Panc1 (cell line): Measurements from ENCODE around the gene GLG1. TPM values are rescaled to one million over a fixed set of nuclear protein-coding genes. Genes with fewer than 3 reads are reported as not detected.
A peak's percentile ranks its signal among the peaks of the same experiment; 100 is the strongest.
"Not testable (repeated sequence)": the region's sequence is repeated elsewhere in the genome, so short reads cannot be mapped to it uniquely, and the experiment has no call there.

Experiments
- ATAC-seq: fragments of 200-7000 bp; cut with Tn5 transposase; 2 replicates; pipeline ENCODE4 v1.9.1; 2020; ENCODE audit warnings: mild to moderate bottlenecking, moderate library complexity
- BruUV-seq: library from RNA; stranded (reverse); fragments of 400-500 nt; replicated peaks from 2 replicates; lab custom pipeline; 2021; lab: Mats Ljungman, UMichigan
- CTCF ChIA-PET: fragments of 300-600 bp; sonication (Branson Sonifier 250); formaldehyde crosslinking; loops from one replicate; lab custom pipeline; 2022; ENCODE audit warnings: antibody characterized with exemption; lab: Charles Lee
- POLR2A ChIA-PET: fragments of 300-600 bp; sonication (Branson Sonifier 250); formaldehyde crosslinking; loops from one replicate; lab custom pipeline; 2022; ENCODE audit warnings: antibody characterized with exemption; lab: Charles Lee
- DNase-seq: peaks from one replicate; pipeline ENCODE4 v3.0.0-alpha.2; 2010; ENCODE audit warnings: low read depth, low spot score
- H3K27ac ChIP-seq: 2 replicates; pipeline ENCODE4 v1.5.1; 2011; ENCODE audit warnings: mild to moderate bottlenecking, low read length, inconsistent platforms
- H3K27me3 ChIP-seq: fragments of 200-500 bp; sonication (Bioruptor generic); 2 replicates; pipeline ENCODE4 v1.6.0; 2014; ENCODE audit warnings: low read length, inconsistent platforms; ENCODE audit not compliant: control insufficient read depth, insufficient read depth
- H3K36me3 ChIP-seq: fragments of 200-500 bp; sonication (Bioruptor generic); 2 replicates; pipeline ENCODE4 v1.5.1; 2014; ENCODE audit warnings: inconsistent platforms, mild to moderate bottlenecking, low read length, moderate library complexity; ENCODE audit not compliant: control insufficient read depth, insufficient read depth
- H3K4me1 ChIP-seq: 2 replicates; pipeline ENCODE4 v1.5.1; 2011; ENCODE audit warnings: inconsistent platforms, mild to moderate bottlenecking, low read length, moderate library complexity; ENCODE audit not compliant: control insufficient read depth, insufficient read depth
- H3K4me3 ChIP-seq, 2 experiments: 2 replicates each; pipeline ENCODE4 v1.5.1; 2011 to 2012; ENCODE audit warnings: low read depth in 2 of 2, low read length in 2 of 2, mild to moderate bottlenecking in 2 of 2, inconsistent platforms in 1 of 2, moderate library complexity in 1 of 2
- H3K9me3 ChIP-seq: fragments of 200-500 bp; sonication (Bioruptor generic); 2 replicates; pipeline ENCODE4 v1.5.1; 2014; ENCODE audit warnings: low read depth, mild to moderate bottlenecking, inconsistent platforms, low read length, moderate library complexity; ENCODE audit not compliant: control insufficient read depth, insufficient read depth
- POLR2AphosphoS5 ChIP-seq: IDR thresholded peaks from 2 replicates; pipeline ENCODE4 v1.6.1; 2012; ENCODE audit warnings: mild to moderate bottlenecking, low read depth, low read length, moderate library complexity
- SIN3A ChIP-seq: IDR thresholded peaks from 2 replicates; pipeline ENCODE4 v1.6.1; 2012; ENCODE audit warnings: low read depth, mild to moderate bottlenecking, low read length, moderate library complexity, borderline replicate concordance; ENCODE audit not compliant: insufficient read depth
- TCF7L2 ChIP-seq: IDR thresholded peaks from 2 replicates; pipeline ENCODE4 v1.6.1; 2011; ENCODE audit warnings: mild to moderate bottlenecking, low read depth, low read length, inconsistent platforms
- in situ Hi-C: cut with HindIII; loops from 2 replicates; pipeline ENCODE4 v1.10.0; 2016; ENCODE audit warnings: low sequenced_read_pairs, low pct_unique_long_range_greater_than_20kb
- intact Hi-C: fragments of 100-400 bp; cut with micrococcal nuclease; formaldehyde crosslinking; loops from one replicate; pipeline ENCODE4 v1.10.0; 2022; ENCODE audit not compliant: unreplicated experiment
- total RNA-seq: library from RNA; stranded (reverse); gene quantifications from one replicate; pipeline ENCODE4 v1.2.1, GENCODE V29; 2021; ENCODE audit not compliant: unreplicated experiment
- TF ChIP-seq, protein P1 (sequence below): fragments of 450-650 bp; IDR thresholded peaks from 2 replicates; pipeline ENCODE4 v1.5.1; 2017; ENCODE audit warnings: mild to moderate bottlenecking
- TF ChIP-seq, protein P2 (sequence below), 2 experiments: IDR thresholded peaks; 2 replicates each; pipeline ENCODE4 v1.6.1; 2011 to 2012; ENCODE audit warnings: low read depth in 2 of 2, control low read depth in 1 of 2, low read length in 1 of 2, mild to moderate bottlenecking in 1 of 2, moderate library complexity in 1 of 2; ENCODE audit not compliant: insufficient read depth in 1 of 2

Gene GLG1
- total RNA-seq, 1 experiment from 2014 or later, result 75.9 TPM

DNA sequence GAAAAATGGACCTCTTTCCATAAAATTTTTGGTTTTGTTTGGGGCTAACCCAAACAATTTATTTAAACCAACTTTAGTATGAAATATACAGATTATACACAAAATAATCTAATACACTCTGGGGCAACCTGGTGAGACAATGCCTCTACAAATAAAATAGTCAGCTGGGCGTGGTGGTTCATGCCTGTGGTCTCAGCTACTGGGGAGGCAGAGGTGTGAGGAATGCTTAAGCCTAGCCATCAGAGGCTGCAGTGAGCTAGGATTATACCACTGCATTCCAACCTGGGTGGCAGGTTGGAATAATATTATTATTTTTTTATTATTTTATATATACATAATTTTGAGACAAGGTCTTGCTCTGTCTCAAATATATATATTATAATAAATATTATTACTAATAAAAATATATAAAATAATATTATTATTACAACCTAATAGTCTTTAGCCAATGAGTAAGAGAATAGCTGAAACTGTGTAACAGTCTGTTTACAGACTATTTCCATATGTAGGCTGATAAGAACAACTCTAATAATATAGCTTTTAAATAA is 50.5 kb downstream of the GLG1 start:
- H3K9me3 ChIP-seq, result no peaks in the 10 kb centered on the region
- BruUV-seq, result no TSS peak
- no peaks in the 10 kb centered on the region for H3K36me3 ChIP-seq
- no peak overlapping the region for H3K4me3 ChIP-seq
- ATAC-seq (no peak), DNase-seq (no peak)
- ChIA-PET CTCF (no interaction called here), POLR2A (no interaction called here)
- intact Hi-C loops (no loop called here), in situ Hi-C loops (no loop called here)
- no peaks in the 10 kb centered on the region for H3K27me3 ChIP-seq
- H3K4me1 ChIP-seq, result no peaks in the 10 kb centered on the region
- TF ChIP-seq TCF7L2 (no peak), SIN3A (no peak), POLR2AphosphoS5 (no peak)
- TF ChIP-seq, protein P1, sequence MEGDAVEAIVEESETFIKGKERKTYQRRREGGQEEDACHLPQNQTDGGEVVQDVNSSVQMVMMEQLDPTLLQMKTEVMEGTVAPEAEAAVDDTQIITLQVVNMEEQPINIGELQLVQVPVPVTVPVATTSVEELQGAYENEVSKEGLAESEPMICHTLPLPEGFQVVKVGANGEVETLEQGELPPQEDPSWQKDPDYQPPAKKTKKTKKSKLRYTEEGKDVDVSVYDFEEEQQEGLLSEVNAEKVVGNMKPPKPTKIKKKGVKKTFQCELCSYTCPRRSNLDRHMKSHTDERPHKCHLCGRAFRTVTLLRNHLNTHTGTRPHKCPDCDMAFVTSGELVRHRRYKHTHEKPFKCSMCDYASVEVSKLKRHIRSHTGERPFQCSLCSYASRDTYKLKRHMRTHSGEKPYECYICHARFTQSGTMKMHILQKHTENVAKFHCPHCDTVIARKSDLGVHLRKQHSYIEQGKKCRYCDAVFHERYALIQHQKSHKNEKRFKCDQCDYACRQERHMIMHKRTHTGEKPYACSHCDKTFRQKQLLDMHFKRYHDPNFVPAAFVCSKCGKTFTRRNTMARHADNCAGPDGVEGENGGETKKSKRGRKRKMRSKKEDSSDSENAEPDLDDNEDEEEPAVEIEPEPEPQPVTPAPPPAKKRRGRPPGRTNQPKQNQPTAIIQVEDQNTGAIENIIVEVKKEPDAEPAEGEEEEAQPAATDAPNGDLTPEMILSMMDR, result no peak
- TF ChIP-seq, protein P2, sequence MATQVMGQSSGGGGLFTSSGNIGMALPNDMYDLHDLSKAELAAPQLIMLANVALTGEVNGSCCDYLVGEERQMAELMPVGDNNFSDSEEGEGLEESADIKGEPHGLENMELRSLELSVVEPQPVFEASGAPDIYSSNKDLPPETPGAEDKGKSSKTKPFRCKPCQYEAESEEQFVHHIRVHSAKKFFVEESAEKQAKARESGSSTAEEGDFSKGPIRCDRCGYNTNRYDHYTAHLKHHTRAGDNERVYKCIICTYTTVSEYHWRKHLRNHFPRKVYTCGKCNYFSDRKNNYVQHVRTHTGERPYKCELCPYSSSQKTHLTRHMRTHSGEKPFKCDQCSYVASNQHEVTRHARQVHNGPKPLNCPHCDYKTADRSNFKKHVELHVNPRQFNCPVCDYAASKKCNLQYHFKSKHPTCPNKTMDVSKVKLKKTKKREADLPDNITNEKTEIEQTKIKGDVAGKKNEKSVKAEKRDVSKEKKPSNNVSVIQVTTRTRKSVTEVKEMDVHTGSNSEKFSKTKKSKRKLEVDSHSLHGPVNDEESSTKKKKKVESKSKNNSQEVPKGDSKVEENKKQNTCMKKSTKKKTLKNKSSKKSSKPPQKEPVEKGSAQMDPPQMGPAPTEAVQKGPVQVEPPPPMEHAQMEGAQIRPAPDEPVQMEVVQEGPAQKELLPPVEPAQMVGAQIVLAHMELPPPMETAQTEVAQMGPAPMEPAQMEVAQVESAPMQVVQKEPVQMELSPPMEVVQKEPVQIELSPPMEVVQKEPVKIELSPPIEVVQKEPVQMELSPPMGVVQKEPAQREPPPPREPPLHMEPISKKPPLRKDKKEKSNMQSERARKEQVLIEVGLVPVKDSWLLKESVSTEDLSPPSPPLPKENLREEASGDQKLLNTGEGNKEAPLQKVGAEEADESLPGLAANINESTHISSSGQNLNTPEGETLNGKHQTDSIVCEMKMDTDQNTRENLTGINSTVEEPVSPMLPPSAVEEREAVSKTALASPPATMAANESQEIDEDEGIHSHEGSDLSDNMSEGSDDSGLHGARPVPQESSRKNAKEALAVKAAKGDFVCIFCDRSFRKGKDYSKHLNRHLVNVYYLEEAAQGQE (IDR thresholded peaks at IDR 0.05; ENCODE audit: insufficient read depth in 1 of 2, low read depth in 2 of 2, low read length in 1 of 2), result no peak
- no peak overlapping the region for H3K27ac ChIP-seq

DNA sequence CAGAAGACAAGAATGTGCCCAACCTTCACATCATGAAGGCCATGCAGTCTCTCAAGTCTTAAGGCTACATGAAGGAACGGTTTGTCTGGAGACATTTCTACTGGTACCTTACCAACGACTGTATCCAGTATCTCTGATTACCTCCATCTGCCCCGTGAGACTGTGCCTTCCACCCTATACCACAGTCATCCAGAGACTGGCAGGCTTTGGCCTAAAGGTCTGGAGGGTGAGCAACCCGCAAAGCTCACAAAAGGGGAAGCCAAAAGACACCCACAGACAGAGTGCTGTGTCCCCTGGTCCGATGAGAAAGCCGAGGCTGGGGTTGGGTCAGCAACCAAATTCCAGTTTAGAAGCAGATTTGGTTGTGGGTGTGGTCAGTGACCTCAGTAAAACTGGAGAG is 54.6 kb downstream of the GLG1 start:
- DNase-seq, H3K27me3 ChIP-seq, H3K27ac ChIP-seq, POLR2A ChIA-PET, H3K9me3 ChIP-seq, ATAC-seq, CTCF ChIA-PET, H3K36me3 ChIP-seq, H3K4me3 ChIP-seq, in situ Hi-C loops, intact Hi-C loops, BruUV-seq, H3K4me1 ChIP-seq: not testable (repeated sequence)

DNA sequence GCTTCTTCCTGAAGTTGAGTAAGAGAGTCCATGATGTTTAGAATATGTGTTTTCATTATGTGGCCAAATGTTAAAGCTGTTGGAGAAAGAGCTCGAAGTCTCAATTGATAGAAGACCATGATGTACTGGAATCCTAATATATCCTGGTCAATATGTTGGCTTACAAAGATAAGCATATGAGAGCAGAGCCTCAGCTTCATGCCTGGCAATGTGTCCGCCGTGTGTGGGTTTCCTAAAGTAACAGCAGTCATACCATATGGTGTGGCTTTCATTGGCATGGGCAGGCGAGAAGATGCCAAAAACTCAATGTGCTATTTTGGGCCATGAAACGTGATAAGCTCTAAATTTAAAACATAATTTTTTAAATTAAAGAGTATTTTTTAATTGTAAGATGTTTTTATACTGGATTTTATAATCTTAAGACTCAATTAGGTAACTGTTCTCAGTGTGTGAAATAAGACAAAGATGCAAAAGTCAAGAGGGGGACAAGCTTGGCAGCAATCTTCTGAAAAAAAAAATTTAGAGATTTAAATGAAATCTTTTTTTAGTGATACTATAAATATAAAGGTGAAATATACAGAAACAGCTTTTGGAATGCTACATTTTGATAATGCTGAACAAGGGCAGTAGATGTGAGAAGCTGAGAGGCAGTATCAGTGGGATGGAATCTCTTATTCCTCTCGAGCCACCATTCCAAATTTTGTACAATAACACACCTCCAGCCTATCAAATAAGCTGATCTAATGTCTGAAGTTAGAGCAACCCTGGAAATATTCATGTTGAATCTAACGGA is 56.5 kb downstream of the GLG1 start:
- H3K27ac ChIP-seq, H3K4me3 ChIP-seq, BruUV-seq, intact Hi-C loops, ATAC-seq, DNase-seq, H3K36me3 ChIP-seq, H3K4me1 ChIP-seq, H3K9me3 ChIP-seq, H3K27me3 ChIP-seq, POLR2A ChIA-PET, in situ Hi-C loops, CTCF ChIA-PET: not testable (repeated sequence)

DNA sequence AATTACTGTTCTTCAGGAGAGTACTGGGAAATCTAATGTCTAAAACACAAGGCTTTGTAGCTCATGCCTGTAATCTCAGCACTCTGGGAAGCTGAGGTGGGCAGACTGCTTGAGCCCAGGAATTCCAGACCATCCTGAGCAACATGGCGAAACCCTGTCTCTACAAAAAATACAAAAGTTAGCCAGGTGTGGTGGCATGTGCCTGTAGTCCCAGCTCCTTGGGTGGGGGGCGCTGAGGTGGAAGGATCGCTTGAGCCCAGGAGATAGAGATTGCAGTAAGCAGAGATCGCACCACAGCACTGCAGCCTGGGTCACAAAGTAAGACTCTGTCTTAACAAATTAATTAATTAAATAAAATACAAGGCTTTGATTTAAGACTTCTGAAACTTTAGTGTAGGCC is 60.8 kb downstream of the GLG1 start:
- H3K36me3 ChIP-seq, in situ Hi-C loops, CTCF ChIA-PET, BruUV-seq, ATAC-seq, POLR2A ChIA-PET, H3K4me3 ChIP-seq, H3K4me1 ChIP-seq, H3K27me3 ChIP-seq, H3K9me3 ChIP-seq, H3K27ac ChIP-seq, DNase-seq, intact Hi-C loops: not testable (repeated sequence)

DNA sequence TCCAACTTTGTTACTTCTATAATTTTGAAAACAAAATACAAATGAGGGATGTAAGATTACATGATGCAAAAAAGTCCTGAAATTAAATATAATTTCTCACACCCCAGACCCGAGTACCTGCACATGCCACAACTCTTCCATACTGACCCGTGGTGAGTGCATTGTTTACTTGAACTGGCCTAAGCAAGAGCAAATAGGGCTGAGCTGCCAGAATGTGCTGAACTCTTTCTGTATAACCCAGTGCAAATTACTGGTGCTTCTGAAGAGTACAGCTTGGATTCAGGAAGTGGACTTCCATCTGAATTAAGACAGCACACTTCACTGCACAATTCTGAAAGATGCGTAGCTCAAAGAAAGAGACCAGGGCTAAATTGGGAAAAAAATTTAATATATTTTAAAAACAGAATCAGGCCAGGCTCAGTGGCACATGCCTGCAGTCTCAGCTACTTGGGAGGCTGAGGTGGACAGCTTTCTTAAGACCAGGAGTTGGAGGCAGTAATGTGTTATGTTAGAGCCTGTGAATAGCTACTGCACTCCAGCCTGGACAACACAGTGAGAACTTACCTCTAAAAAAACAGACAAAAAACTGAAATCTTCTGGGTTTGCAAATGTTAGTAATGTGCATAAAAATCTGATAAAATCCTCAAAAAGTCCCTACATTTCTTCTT is 63.9 kb downstream of the GLG1 start:
- H3K4me1 ChIP-seq, CTCF ChIA-PET, DNase-seq, intact Hi-C loops, H3K27ac ChIP-seq, H3K4me3 ChIP-seq, BruUV-seq, in situ Hi-C loops, H3K36me3 ChIP-seq, H3K27me3 ChIP-seq, H3K9me3 ChIP-seq: not testable (repeated sequence)
- POLR2A ChIA-PET, result interaction anchor here (0.7 kb wide), 2 partner anchors 73 to 117 kb away, joined by 3 to 7 read pairs; no protein-coding TSS in a partner anchor
- ATAC-seq, result peak; percentile 69
